Skeletal muscle tissue (tissue), 4 donors: ENCODE data around the gene LAIR2. TPM values are rescaled to one million over a fixed set of nuclear protein-coding genes. Genes with fewer than 3 reads are reported as not detected.

Experiments
- H3K27ac ChIP-seq: one replicate; pipeline ENCODE4 v1.7.0; 2013; ENCODE audit warnings: mild to moderate bottlenecking, low read depth, low read length, inconsistent platforms
- H3K27me3 ChIP-seq, 3 donors: one replicate each; pipeline ENCODE4 v1.7.0; 2013; ENCODE audit warnings: low read length in 3 of 3; ENCODE audit not compliant: control insufficient read depth in 3 of 3, insufficient read depth in 3 of 3
- H3K36me3 ChIP-seq, 3 donors: one replicate each; pipeline ENCODE4 v1.7.0; 2013; ENCODE audit warnings: low read length in 3 of 3; ENCODE audit not compliant: control insufficient read depth in 3 of 3, insufficient read depth in 3 of 3
- H3K4me1 ChIP-seq, 3 donors: one replicate each; pipeline ENCODE4 v1.7.0; 2013; ENCODE audit warnings: low read length in 3 of 3, mild to moderate bottlenecking in 3 of 3; ENCODE audit not compliant: control insufficient read depth in 3 of 3, insufficient read depth in 3 of 3
- H3K4me3 ChIP-seq, 3 donors: one replicate each; pipeline ENCODE4 v1.7.0; 2013; ENCODE audit warnings: low read length in 3 of 3
- H3K9ac ChIP-seq, 3 donors: one replicate each; pipeline ENCODE4 v1.7.0; 2013; ENCODE audit warnings: low read length in 3 of 3, mild to moderate bottlenecking in 3 of 3, moderate library complexity in 2 of 3, low read depth in 1 of 3
- H3K9me3 ChIP-seq, 3 donors: one replicate each; pipeline ENCODE4 v1.7.0; 2013; ENCODE audit warnings: low read length in 3 of 3; ENCODE audit not compliant: control insufficient read depth in 3 of 3
- total RNA-seq: library from RNA; depleted of rRNA; stranded (reverse); fragments of >200 nt; gene quantifications from one replicate; pipeline ENCODE4 v1.2.3, GENCODE V29; 2014
- donor health status: Osteomylitis.

The LAIR2 gene
- total RNA-seq, 1 donor from 2014 or later = not detected

DNA sequence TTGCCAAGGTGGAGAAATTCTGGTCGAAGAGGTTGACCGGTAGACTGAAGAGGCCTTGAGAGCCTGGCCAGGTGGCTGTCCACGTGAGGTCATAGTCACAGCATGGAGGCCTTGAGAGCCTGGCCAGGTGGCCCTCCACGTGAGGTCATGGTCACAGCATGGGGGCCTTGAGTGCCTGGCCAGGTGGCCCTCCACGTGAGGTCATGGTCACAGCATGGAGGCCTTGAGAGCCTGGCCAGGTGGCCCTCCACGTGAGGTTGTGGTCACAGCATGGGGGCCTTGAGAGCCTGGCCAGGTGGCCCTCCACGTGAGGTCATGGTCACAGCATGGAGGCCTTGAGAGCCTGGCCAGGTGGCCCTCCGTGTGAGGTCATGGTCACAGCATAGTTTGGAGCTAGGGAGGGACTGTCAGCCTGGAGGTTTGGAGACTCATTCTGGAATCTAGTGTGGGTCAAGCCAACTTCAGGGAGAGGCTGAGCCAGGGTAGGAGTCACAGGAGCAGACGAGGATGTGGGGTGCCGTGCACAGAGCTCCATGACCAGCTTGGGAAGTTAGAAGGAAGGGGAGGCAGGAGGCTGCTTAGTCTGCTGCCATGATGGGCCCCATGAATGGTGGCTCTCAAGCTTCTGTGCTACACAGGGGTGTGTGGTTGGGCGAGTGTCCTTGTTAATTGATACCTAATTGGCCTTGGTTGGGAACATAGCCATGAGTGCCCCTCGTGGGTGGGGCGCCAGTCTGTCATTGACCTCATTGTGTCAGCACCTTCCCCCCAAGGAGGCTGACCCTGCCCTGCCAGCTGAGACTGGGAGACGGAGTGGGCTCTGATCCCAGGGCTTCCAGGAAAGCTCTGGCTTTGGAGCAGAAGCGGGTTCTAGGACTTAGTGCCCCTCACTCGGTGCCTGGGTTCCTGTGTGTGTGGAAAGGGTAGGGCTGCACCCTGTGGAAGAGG is 43.1 kb upstream of the LAIR2 start:
- Histone ChIP-seq H3K9me3 (no peaks in the 10 kb centered on the region), H3K36me3 (peaks cover 58 to 61% (median 60%) of the 10 kb centered on the region in 3 donors), H3K4me3 (no peak overlapping the region), H3K27ac (no peak overlapping the region), H3K9ac (no peak overlapping the region), H3K27me3 (no peaks in the 10 kb centered on the region), H3K4me1 (peaks cover 15 to 29% (median 28%) of the 10 kb centered on the region in 3 donors)

DNA sequence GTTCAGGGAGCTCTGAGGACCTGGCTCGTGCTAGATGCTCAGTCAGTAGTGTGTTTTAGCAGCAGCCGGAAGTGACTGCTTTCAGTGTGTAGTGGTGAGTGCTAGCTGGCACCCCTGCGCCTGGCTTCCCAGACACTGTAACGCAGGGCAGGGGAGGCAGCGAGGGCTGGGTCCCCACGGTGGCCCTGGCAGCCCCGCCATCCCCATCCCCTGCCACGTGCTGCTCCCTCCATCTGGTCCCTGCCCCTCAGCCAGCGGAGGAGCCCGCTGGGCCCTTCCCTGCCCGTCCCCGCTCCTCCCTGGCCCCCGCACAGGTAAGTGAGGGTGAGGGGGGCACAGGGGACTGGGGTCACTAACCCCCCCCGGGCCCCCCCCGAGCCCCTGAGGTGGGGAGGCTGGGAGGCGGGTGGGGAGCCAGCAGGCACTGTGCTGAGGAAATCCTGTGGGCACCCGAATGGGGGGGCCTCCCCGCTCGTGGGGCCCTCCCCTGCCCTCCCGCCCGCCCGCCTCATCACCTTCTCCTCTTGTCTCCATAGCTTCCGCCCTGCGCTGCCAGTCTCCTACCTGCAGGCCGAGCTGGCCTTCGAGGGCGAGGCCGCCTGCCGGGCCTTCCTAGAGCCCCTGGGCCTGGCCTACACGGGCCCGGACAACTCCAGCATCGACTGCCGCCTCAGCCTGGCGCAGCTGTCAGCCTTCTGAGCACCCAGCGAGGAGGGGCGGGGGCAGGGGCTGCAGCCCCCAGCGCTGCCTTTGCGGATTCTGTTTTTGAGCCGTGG is 42.2 kb upstream of the LAIR2 start:
- Histone ChIP-seq H3K36me3 (peaks cover 50 to 53% (median 51%) of the 10 kb centered on the region in 3 donors), H3K4me3 (no peak overlapping the region), H3K9ac (no peak overlapping the region), H3K4me1 (peaks cover 15 to 29% (median 28%) of the 10 kb centered on the region in 3 donors), H3K9me3 (no peaks in the 10 kb centered on the region), H3K27me3 (no peaks in the 10 kb centered on the region), H3K27ac (no peak overlapping the region)

DNA sequence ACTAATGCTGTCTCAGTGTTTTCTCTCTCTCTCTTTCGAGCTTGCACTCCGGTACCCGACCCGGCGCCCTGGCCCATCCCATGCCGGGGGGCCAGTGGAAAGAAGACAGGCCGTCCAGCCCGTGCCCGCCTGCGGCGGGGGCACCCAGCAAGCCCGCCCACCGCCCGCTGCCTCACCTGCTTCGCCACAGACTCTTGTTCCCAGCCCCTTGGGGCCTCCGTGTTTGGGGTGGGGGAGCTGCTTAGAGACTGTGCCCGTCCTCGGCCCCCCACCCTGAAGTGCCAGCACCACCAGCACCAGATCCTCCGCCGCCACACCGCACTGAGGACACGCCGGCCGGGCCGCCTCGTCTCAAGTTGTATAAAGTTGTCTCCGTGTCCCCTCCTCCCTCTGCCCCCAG is 41.4 kb upstream of the LAIR2 start:
- H3K4me1 ChIP-seq = peaks cover 15 to 29% (median 28%) of the 10 kb centered on the region in 3 donors
- H3K9ac ChIP-seq = no peak overlapping the region
- H3K9me3 ChIP-seq = no peaks in the 10 kb centered on the region
- H3K36me3 ChIP-seq = peaks cover 42 to 45% (median 43%) of the 10 kb centered on the region in 3 donors
- no peaks in the 10 kb centered on the region for H3K27me3 ChIP-seq
- no peak overlapping the region for H3K4me3 ChIP-seq
- H3K27ac ChIP-seq = no peak overlapping the region

DNA sequence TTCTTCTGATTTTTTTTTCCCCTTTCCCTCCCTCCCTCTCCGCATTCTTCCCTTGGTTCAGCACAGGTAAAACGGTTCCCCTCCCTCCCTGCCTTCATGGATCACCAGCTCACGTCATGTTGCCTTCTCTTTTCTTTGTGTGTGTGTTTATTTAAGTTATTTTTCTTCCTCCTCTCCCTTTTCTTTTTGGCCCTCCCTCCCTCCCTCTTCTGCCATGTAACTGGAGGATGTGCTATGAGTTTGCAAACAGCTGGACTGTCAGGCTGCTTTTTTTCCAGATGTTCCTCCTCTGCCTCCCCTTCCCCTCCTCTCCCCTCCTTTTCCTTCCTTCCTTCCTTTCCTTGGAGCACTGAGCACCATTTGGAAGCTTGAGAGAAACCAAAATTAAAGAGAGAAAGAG is 41.0 kb upstream of the LAIR2 start:
- peaks cover 15 to 29% (median 28%) of the 10 kb centered on the region in 3 donors for H3K4me1 ChIP-seq
- H3K4me3 ChIP-seq = no peak overlapping the region
- H3K27me3 ChIP-seq = no peaks in the 10 kb centered on the region
- peaks cover 38 to 41% (median 39%) of the 10 kb centered on the region in 3 donors for H3K36me3 ChIP-seq
- no peaks in the 10 kb centered on the region for H3K9me3 ChIP-seq
- no peak overlapping the region for H3K9ac ChIP-seq
- no peak overlapping the region for H3K27ac ChIP-seq

DNA sequence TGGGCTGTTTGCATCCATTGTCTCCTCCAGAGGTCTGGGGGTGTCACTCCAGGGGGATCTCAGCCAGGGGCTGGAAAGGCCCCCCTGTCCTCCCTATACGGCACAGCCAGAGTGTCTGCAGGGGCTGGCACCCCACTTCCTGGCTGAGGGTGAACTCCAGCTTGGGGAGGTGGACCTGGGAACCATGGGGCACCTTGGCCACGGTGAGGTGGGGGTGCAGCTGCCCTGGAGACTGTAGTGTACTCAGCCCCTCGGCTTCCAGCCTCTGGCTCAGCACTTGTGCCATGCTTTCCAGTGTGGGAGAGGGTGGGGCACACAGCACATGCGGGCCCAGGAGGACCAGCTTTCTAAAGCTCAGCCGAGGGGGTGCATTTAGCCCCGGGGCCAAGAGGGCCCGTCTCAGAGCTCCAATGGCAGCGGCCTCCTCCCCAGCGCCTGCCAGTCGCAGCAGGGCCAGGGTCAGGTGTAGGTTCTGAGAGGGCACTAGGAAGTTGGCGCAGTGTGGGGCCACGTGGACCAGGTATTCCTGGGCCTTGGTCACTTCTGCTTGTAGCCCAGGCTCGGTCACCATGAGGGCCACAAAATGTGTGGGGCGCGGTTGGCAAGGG is 40.5 kb upstream of the LAIR2 start:
- peaks cover 15 to 29% (median 28%) of the 10 kb centered on the region in 3 donors for H3K4me1 ChIP-seq
- peaks cover 33 to 36% (median 34%) of the 10 kb centered on the region in 3 donors for H3K36me3 ChIP-seq
- peak overlapping the region; percentile 62 to 80 (median 78) for H3K4me3 ChIP-seq
- peak overlapping the region in 2 of 3 donors; percentile 84 to 86 for H3K9ac ChIP-seq
- no peaks in the 10 kb centered on the region for H3K27me3 ChIP-seq
- no peaks in the 10 kb centered on the region for H3K9me3 ChIP-seq
- peak overlapping the region; percentile 91 for H3K27ac ChIP-seq

DNA sequence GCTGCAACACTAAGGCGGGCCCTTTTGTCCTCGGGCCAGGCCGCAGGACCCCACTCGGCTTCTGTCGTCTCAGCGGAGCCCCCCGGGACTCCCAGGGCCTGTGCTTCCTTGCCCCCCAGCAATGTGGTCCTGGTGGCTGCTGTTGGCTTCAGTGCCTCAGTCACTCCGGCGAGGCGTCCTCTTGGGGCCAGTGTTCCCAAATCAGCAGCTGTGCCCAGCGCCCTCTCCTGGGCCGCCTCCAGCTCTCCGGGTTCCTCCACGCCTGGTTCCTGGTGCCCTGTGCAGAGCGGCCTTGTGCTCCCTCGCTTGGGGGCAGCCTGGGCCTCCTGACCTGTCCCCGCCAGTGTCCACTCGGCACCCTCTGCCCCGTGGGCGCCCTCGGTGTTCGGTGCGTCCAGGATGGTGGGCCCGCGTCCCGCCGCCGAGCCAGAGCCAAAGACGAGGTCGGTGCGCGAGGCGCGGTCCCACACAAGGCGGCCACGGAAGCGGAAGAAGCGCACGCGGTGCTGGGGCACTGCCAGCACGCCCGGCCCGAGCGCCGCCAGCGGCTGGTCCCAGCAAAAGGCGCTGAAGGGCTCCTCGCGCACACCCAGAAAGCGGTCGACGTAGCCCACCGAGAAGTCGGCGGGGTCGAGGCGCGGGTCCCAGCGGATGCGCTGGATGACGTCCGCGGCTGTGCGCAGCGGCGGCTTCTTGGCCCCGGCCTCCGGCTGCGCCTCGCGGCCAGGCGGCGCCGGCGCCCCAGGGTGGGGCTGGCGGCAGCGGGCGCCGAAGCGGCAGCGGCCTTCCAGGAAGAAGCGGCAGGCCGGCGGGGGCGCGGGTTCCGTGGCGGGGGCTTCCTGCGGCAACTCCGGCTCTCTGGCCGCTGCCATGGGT is 39.7 kb upstream of the LAIR2 start:
- H3K9me3 ChIP-seq = no peaks in the 10 kb centered on the region
- H3K36me3 ChIP-seq = peaks cover 27 to 32% (median 29%) of the 10 kb centered on the region in 3 donors
- peak overlapping the region; percentile 81 to 86 (median 84) for H3K9ac ChIP-seq
- H3K4me1 ChIP-seq = peaks cover 15 to 29% (median 28%) of the 10 kb centered on the region in 3 donors
- H3K27ac ChIP-seq = peak overlapping the region; percentile 91
- H3K27me3 ChIP-seq = no peaks in the 10 kb centered on the region
- H3K4me3 ChIP-seq = peak overlapping the region; percentile 72 to 80 (median 78)

DNA sequence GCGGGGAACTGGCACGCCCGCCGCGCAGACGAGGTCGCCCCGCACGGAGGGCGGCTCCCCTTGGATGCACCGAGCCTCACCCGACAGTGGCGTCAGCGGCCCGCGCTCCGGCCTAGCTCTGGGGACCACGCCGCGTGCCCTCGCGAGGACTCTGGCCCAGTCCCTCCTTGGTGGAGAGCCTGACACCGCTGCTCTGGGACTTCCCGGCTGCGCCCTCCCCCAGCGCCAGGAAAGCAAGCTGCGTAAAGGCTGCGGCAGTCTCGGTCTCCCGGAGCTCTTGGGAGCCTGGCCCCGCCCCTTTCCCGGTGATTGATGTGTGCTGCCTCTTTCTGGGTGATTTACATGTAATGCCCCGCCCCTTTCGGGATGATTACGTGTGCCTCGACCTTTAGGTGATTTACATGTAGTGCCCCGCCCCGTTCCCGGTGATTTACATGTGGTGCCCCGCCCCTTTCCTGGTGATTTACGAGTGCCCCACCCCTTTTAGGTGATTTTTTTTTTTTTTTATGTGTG is 39.0 kb upstream of the LAIR2 start, which contains the start of gene LENG9:
TSS of gene LENG9 (minus strand) at position 248 of the 513 bp plus-strand sequence. CDS start 252 bp downstream, outside the sequence.
- Histone ChIP-seq H3K4me1 (peaks cover 15 to 29% (median 28%) of the 10 kb centered on the region in 3 donors), H3K27me3 (no peaks in the 10 kb centered on the region), H3K27ac (peak within 1 kb of the TSS; percentile 91), H3K36me3 (peaks cover 20 to 25% (median 22%) of the 10 kb centered on the region in 3 donors), H3K4me3 (peak within 1 kb of the TSS; percentile 72 to 80 (median 78)), H3K9me3 (no peaks in the 10 kb centered on the region), H3K9ac (peak within 1 kb of the TSS; percentile 81 to 86 (median 84))

DNA sequence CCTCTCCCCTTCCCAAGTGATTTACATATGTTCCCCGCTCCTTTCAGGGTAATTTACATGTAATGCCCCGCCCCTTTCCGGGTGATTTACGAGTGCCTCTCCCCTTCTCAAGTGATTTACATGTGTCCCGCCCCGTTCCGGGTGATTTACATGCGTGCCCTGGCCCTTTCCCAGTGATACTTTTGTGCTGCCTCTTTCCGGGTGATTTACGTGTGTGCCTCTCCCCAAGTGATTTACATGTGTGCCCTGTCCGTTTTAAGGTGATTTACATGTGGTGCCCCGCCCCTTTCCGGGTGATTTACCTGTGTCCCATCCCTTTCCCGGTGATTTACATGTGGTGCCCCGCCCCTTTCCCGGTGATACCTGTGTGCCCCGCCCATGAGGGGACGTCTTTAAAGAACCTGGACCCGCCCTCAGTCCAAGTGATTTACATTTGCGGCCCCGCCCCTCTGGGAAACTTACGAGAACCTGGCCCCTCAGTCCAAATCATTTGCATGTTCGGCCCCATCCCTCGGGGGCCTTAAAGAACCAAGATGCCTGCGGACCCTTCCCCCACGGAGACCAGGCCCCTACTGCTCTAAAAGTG is 38.5 kb upstream of the LAIR2 start:
- peaks cover 0 to 1% (median 0%) of the 10 kb centered on the region in 3 donors for H3K27me3 ChIP-seq
- peaks cover 15 to 29% (median 28%) of the 10 kb centered on the region in 3 donors for H3K4me1 ChIP-seq
- peak overlapping the region; percentile 72 to 80 (median 78) for H3K4me3 ChIP-seq
- H3K9ac ChIP-seq = peak overlapping the region; percentile 63 to 84 (median 79)
- H3K27ac ChIP-seq = peak overlapping the region; percentile 91
- no peaks in the 10 kb centered on the region for H3K9me3 ChIP-seq
- H3K36me3 ChIP-seq = peaks cover 14 to 19% (median 16%) of the 10 kb centered on the region in 3 donors
